ENCODE measurements around the gene GLG1.
"Not testable (repeated sequence)": the region's sequence is repeated elsewhere in the genome, so short reads cannot be mapped to it uniquely, and the experiment has no call there.

The GLG1 gene

DNA sequence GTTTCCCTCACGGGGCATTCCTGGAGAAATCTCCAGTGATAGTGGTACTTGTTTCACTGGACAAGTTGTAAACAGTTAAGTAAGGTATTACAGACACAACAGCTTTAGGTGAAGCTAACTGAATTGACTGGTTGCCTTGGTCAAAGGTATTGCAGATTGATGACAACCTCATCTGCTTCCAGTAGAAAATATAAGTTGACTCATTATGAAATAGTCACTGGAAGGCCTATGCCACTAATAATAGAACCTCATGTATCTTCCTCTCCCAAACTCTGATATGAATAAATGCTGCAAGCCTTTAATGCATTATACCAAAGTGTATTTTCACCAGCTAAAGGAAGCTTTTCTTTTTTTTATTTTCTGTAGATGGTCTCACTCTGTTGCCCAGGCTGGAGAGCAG lies 44.8 kb downstream of the GLG1 start:
- H3K27ac ChIP-seq, result no peak overlapping the region
- TF ChIP-seq, protein P1, sequence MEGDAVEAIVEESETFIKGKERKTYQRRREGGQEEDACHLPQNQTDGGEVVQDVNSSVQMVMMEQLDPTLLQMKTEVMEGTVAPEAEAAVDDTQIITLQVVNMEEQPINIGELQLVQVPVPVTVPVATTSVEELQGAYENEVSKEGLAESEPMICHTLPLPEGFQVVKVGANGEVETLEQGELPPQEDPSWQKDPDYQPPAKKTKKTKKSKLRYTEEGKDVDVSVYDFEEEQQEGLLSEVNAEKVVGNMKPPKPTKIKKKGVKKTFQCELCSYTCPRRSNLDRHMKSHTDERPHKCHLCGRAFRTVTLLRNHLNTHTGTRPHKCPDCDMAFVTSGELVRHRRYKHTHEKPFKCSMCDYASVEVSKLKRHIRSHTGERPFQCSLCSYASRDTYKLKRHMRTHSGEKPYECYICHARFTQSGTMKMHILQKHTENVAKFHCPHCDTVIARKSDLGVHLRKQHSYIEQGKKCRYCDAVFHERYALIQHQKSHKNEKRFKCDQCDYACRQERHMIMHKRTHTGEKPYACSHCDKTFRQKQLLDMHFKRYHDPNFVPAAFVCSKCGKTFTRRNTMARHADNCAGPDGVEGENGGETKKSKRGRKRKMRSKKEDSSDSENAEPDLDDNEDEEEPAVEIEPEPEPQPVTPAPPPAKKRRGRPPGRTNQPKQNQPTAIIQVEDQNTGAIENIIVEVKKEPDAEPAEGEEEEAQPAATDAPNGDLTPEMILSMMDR (conservative IDR thresholded peaks at IDR 0.05), result no peak
- TF ChIP-seq ZFX (IDR thresholded peaks at IDR 0.05), result no peak

DNA sequence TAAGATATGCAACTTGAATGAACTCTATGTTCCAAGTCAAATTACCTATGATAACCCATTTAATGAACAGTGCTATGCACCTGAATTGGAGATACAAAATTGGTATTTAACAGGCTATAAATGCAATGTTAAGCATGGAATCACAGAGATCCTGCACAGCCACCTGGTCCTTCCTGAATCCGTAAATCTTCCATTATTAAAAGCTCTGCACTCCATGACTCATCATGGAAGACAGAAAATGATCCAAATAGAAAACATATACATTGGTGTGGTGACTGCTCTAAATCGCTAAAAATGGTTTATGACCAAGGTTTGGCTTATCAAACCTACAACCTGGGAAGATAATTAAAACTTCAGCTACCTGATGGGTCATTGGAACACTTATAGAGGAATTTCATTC lies 45.3 kb downstream of the GLG1 start:
- no peak overlapping the region for H3K27ac ChIP-seq
- TF ChIP-seq, protein P1 (conservative IDR thresholded peaks at IDR 0.05), result no peak
- TF ChIP-seq ZFX (IDR thresholded peaks at IDR 0.05), result no peak

DNA sequence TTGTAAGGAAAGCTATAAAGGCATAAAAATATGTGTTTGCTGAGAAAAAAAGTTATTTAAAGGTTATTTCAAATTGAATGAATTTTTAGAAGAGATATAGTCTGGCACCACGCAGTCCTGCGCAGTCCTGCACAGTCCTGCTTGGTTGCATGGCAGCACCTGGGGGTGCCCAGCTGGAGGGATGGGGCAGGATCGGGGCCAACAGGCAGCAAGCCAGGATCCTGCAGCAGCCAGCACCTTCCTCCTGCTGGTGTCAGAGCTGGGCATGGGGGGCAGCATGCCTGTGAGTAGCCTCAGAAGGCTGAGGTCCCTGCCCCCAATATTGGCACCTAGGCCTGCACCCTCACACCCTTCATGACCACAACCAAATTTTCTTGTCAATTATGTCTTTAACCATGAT lies 46.0 kb downstream of the GLG1 start:
- no peak for TF ChIP-seq ZFX (IDR thresholded peaks at IDR 0.05)
- TF ChIP-seq, protein P1 (conservative IDR thresholded peaks at IDR 0.05), result no peak
- no peak overlapping the region for H3K27ac ChIP-seq

DNA sequence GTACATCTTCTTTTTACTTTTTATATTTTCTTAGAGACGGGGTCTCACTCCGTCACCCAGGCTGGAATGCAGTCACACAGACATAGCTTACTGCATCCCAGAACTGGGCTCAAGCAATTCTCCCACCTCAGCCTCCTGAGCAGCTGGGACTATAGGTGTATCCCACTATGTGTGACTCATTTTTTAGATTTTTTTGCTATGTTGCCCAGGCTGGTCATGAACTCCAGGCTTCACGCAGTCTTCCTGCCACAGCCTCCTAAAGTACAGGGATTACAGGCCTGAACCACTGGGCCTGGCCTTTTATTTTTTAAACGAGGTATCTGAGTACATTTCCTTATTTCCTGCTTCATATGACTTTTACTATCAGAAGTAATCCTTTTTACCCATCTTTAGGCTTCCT lies 48.0 kb downstream of the GLG1 start:
- no peak for TF ChIP-seq ZFX (IDR thresholded peaks at IDR 0.05)
- TF ChIP-seq, protein P1 (conservative IDR thresholded peaks at IDR 0.05), result no peak
- H3K27ac ChIP-seq, result no peak overlapping the region

DNA sequence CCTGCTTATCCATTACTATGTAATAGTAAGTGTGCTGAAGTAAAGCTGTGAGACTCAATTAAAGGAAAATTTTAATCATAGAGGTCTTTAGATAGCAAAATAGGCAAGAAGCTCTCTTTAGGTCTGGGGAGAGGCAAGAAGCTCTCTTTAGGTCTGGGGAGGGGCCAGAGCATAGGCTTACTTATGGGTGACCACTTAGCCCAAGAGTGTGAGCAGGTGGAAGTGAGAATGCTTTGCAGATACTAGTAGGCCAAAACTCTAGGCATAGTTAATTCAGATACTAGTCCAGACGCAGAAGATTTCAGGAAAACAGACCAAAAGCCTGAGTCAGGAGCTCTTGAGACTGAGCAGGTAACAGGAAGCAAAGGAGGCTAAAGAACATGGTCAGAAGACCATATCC lies 49.6 kb downstream of the GLG1 start:
- H3K27ac ChIP-seq, result no peak overlapping the region

DNA sequence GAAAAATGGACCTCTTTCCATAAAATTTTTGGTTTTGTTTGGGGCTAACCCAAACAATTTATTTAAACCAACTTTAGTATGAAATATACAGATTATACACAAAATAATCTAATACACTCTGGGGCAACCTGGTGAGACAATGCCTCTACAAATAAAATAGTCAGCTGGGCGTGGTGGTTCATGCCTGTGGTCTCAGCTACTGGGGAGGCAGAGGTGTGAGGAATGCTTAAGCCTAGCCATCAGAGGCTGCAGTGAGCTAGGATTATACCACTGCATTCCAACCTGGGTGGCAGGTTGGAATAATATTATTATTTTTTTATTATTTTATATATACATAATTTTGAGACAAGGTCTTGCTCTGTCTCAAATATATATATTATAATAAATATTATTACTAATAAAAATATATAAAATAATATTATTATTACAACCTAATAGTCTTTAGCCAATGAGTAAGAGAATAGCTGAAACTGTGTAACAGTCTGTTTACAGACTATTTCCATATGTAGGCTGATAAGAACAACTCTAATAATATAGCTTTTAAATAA lies 50.5 kb downstream of the GLG1 start:
- H3K27ac ChIP-seq, result no peak overlapping the region
- no peak for TF ChIP-seq ZFX (IDR thresholded peaks at IDR 0.05)
- TF ChIP-seq, protein P1 (conservative IDR thresholded peaks at IDR 0.05), result no peak

More for the DNA sequence above, 49.6 kb downstream of the GLG1 start:
- TF ChIP-seq, protein P1 (conservative IDR thresholded peaks at IDR 0.05), result no peak
- TF ChIP-seq ZFX (IDR thresholded peaks at IDR 0.05), result no peak

DNA sequence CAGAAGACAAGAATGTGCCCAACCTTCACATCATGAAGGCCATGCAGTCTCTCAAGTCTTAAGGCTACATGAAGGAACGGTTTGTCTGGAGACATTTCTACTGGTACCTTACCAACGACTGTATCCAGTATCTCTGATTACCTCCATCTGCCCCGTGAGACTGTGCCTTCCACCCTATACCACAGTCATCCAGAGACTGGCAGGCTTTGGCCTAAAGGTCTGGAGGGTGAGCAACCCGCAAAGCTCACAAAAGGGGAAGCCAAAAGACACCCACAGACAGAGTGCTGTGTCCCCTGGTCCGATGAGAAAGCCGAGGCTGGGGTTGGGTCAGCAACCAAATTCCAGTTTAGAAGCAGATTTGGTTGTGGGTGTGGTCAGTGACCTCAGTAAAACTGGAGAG lies 54.6 kb downstream of the GLG1 start:
- H3K27ac ChIP-seq, result not testable (repeated sequence)

DNA sequence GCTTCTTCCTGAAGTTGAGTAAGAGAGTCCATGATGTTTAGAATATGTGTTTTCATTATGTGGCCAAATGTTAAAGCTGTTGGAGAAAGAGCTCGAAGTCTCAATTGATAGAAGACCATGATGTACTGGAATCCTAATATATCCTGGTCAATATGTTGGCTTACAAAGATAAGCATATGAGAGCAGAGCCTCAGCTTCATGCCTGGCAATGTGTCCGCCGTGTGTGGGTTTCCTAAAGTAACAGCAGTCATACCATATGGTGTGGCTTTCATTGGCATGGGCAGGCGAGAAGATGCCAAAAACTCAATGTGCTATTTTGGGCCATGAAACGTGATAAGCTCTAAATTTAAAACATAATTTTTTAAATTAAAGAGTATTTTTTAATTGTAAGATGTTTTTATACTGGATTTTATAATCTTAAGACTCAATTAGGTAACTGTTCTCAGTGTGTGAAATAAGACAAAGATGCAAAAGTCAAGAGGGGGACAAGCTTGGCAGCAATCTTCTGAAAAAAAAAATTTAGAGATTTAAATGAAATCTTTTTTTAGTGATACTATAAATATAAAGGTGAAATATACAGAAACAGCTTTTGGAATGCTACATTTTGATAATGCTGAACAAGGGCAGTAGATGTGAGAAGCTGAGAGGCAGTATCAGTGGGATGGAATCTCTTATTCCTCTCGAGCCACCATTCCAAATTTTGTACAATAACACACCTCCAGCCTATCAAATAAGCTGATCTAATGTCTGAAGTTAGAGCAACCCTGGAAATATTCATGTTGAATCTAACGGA lies 56.5 kb downstream of the GLG1 start:
- not testable (repeated sequence) for H3K27ac ChIP-seq

DNA sequence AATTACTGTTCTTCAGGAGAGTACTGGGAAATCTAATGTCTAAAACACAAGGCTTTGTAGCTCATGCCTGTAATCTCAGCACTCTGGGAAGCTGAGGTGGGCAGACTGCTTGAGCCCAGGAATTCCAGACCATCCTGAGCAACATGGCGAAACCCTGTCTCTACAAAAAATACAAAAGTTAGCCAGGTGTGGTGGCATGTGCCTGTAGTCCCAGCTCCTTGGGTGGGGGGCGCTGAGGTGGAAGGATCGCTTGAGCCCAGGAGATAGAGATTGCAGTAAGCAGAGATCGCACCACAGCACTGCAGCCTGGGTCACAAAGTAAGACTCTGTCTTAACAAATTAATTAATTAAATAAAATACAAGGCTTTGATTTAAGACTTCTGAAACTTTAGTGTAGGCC lies 60.8 kb downstream of the GLG1 start:
- not testable (repeated sequence) for H3K27ac ChIP-seq

DNA sequence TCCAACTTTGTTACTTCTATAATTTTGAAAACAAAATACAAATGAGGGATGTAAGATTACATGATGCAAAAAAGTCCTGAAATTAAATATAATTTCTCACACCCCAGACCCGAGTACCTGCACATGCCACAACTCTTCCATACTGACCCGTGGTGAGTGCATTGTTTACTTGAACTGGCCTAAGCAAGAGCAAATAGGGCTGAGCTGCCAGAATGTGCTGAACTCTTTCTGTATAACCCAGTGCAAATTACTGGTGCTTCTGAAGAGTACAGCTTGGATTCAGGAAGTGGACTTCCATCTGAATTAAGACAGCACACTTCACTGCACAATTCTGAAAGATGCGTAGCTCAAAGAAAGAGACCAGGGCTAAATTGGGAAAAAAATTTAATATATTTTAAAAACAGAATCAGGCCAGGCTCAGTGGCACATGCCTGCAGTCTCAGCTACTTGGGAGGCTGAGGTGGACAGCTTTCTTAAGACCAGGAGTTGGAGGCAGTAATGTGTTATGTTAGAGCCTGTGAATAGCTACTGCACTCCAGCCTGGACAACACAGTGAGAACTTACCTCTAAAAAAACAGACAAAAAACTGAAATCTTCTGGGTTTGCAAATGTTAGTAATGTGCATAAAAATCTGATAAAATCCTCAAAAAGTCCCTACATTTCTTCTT lies 63.9 kb downstream of the GLG1 start:
- H3K27ac ChIP-seq, result not testable (repeated sequence)

DNA sequence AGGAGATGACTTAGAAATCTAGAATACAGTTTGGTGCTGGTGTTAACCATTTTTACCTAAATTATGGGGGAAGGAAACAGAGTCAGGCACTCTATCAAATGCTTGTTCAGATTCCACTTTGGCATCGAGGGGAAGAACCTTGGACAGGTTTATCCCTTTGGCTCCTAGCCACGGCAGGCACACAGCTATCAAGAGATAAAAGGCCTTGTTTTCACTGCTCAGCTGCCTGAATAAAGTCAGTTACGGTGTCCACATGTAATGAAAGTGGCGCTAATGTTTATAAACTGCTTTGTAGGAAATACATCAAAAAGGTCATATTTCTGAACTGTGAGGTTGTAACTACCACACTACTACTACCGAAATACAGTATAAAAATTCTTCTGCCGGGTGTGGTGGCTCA lies 66.3 kb downstream of the GLG1 start:
- H3K27ac ChIP-seq, result not testable (repeated sequence)

DNA sequence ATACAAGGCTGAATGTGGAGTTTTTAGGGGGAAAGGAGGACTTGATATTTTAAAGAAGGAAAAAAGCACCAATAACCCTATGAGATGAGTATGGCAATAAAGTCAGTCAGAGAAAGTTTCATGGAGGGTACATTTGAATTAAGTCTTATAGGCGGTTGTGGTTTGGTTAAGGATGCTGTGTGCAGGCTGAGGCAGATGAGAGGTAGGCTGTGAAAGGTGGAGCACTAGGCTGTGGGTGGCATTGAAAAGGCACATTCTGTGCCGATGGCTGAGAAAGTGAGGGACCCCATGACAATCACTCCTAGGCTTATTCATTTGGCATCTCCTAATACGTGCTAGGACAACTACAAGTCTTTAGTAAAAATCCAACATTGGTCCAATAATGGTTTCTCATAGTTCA lies 68.1 kb downstream of the GLG1 start:
- not testable (repeated sequence) for H3K27ac ChIP-seq

DNA sequence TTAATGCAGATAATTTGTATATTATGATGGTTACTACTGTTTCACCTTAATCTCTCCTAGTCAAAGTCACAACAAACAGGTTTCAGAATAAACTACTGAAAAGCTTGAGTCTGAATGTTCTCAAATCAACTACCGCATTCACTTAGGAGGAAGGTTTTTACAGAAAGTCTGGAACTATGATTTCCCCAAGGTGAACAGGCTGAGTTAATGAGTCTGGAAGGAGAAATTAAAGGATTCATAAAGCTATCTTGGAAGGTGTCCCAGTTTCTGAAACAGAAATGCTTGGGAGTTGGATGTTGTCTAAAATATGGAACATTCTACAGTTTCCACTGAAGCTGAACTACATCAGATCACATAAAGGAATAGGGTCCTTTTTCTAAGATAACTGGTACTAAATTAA lies 69.2 kb downstream of the GLG1 start:
- H3K27ac ChIP-seq, result not testable (repeated sequence)
